Sigmoid colon (tissue), 7 donors: ENCODE results near the gene ASXL1. TPM values are rescaled to one million over a fixed set of nuclear protein-coding genes. Genes with fewer than 3 reads are reported as not detected.
"Not testable (repeated sequence)": the region's sequence is repeated elsewhere in the genome, so short reads cannot be mapped to it uniquely, and the experiment has no call there.

Experiments
- DNase-seq: peaks from one replicate; pipeline ENCODE4 v3.0.0-alpha.2; 2019
- H3K27ac ChIP-seq, 4 donors: fragments of 200-600 bp; sonication (generic); one replicate each; pipeline ENCODE4 v1.5.1; 2016 to 2019; ENCODE audit warnings: mild to moderate bottlenecking in 1 of 4
- H3K27me3 ChIP-seq, 3 donors: fragments of 200-600 bp; sonication (generic); one replicate each; pipeline ENCODE4 v1.5.1; 2019; ENCODE audit warnings: mild to moderate bottlenecking in 1 of 3
- H3K36me3 ChIP-seq, 4 donors: fragments of 200-600 bp; sonication (generic); one replicate each; pipeline ENCODE4 v1.5.1; 2016 to 2019
- H3K4me1 ChIP-seq, 4 donors: fragments of 200-600 bp; sonication (generic); one replicate each; pipeline ENCODE4 v1.5.1; 2017 to 2019
- H3K4me3 ChIP-seq, 4 donors: fragments of 200-600 bp; sonication (generic); one replicate each; pipeline ENCODE4 v1.5.1; 2017 to 2019; ENCODE audit warnings: mild to moderate bottlenecking in 2 of 4, moderate library complexity in 1 of 4
- H3K9me3 ChIP-seq, 4 donors: fragments of 200-600 bp in 3 of 4; sonication (generic) in 3 of 4; one replicate each; pipeline versions ENCODE4 v1.5.1 to v1.6.1; 2013 to 2019
- CTCF ChIP-seq, 4 experiments: fragments of 450-650 bp in 3 of 4; fragments of 200-600 bp in 1 of 4; IDR thresholded peaks; one replicate each; pipeline ENCODE4 v1.5.1; 2016 to 2019; ENCODE audit warnings: antibody characterized with exemption in 4 of 4, mild to moderate bottlenecking in 3 of 4, moderate library complexity in 2 of 4
- EP300 ChIP-seq, 4 donors: sonication (generic); formaldehyde crosslinking; IDR thresholded peaks; one replicate each; pipeline ENCODE4 v1.6.1; 2017; ENCODE audit warnings: antibody characterized with exemption in 4 of 4
- POLR2A ChIP-seq, 2 donors: fragments of 450-650 bp; IDR thresholded peaks; one replicate each; pipeline ENCODE4 v1.6.1; 2016; ENCODE audit warnings: antibody characterized with exemption in 2 of 2, mild to moderate bottlenecking in 2 of 2, moderate library complexity in 2 of 2
- POLR2AphosphoS5 ChIP-seq, 4 donors: sonication (generic); formaldehyde crosslinking; IDR thresholded peaks; one replicate each; pipeline ENCODE4 v1.6.1; 2017; ENCODE audit warnings: antibody characterized with exemption in 4 of 4
- WGBS, 2 donors: extraction: QIAGEN DNeasy Blood & Tissue Kit; methylation state at CpG; one replicate each; pipeline ENCODE4 v1.1.7; 2013; 5-methylcytosine and 5-hydroxymethylcytosine counted together
- intact Hi-C: fragments of 100-400 bp; cut with DNase I; formaldehyde crosslinking; loops from one replicate; pipeline ENCODE4 v1.15.1; 2023
- polyA plus RNA-seq, 3 donors: library from polyadenylated mRNA; stranded (reverse); fragments of 200-250 nt; gene quantifications; one replicate each; pipeline ENCODE4 v1.2.3, GENCODE V29; 2013
- total RNA-seq, 4 donors: library from RNA; depleted of rRNA; stranded (reverse); fragments of >200 nt; gene quantifications; one replicate each; pipeline ENCODE4 v1.1.0, GENCODE V29; 2016
- donor health status: healthy with polysubstance abuse.
- donor health status: Bipolar disorder and iron deficiency.
- donor health status: healthy.

ASXL1 gene
- total and polyA plus RNA-seq, 7 donors = 6.0 to 102 (median 46.7) TPM

GRCh38 chr20:32319100-32319499 is 39.0 kb upstream of the ASXL1 start:
- H3K36me3 ChIP-seq = peaks cover 0 to 39% (median 13%) of the 10 kb centered on the region in 4 donors

DNA sequence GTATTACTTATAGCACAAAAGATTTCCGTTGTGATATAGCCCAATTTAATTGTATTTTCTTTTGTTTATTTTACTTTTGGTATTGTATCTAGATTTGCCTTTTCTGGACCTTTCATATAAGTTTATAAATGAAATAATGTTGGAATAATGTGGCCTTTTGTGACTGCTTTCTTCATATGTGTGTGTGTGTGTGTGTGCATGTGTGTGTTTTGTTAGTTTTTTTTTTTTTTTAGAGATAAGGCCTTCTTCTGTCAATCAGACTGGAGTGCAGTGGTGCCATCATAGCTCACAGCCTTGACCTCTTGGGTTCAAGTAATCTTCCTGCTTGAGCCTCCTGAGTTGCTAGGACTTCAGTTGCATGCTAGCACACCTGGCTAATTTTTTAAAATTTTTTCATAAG is 37.8 kb upstream of the ASXL1 start:
- no peak overlapping the region for H3K4me3 ChIP-seq
- 66 to 90% methylated on average over 1 of the region's 1 CpG for WGBS, 2 donors
- H3K36me3 ChIP-seq = peaks cover 0 to 38% (median 13%) of the 10 kb centered on the region in 4 donors
- H3K9me3 ChIP-seq = no peaks in the 10 kb centered on the region
- no peaks in the 10 kb centered on the region for H3K27me3 ChIP-seq
- H3K4me1 ChIP-seq = no peaks in the 10 kb centered on the region
- no peak for DNase-seq
- H3K27ac ChIP-seq = no peak overlapping the region
- TF ChIP-seq EP300 (IDR thresholded peaks at IDR 0.05) (no peak), CTCF (IDR thresholded peaks at IDR 0.05) (no peak), POLR2A (IDR thresholded peaks at IDR 0.05) (no peak), POLR2AphosphoS5 (IDR thresholded peaks at IDR 0.05) (no peak)
- intact Hi-C loops = no loop called here

More at GRCh38 chr20:32319100-32319499, 39.0 kb upstream of the ASXL1 start:
- H3K27me3 ChIP-seq = no peaks in the 10 kb centered on the region
- H3K27ac ChIP-seq = no peak overlapping the region
- intact Hi-C loops = no loop called here
- 83 to 90% methylated on average over 6 of the region's 6 CpGs for WGBS, 2 donors
- H3K4me1 ChIP-seq = no peaks in the 10 kb centered on the region
- no peak for DNase-seq
- no peaks in the 10 kb centered on the region for H3K9me3 ChIP-seq
- no peak overlapping the region for H3K4me3 ChIP-seq
- TF ChIP-seq CTCF (IDR thresholded peaks at IDR 0.05) = no peak
- no peak for TF ChIP-seq EP300 (IDR thresholded peaks at IDR 0.05)

- DNase-seq = no peak
- WGBS, 2 donors = 88 to 92% methylated on average over 1 of the region's 1 CpG
- Histone ChIP-seq H3K9me3 (no peaks in the 10 kb centered on the region), H3K27me3 (no peaks in the 10 kb centered on the region), H3K36me3 (peaks cover 0 to 27% (median 12%) of the 10 kb centered on the region in 4 donors), H3K27ac (no peak overlapping the region), H3K4me1 (peaks cover 0 to 8% (median 0%) of the 10 kb centered on the region in 4 donors), H3K4me3 (no peak overlapping the region)
- TF ChIP-seq CTCF (IDR thresholded peaks at IDR 0.05) (no peak), EP300 (IDR thresholded peaks at IDR 0.05) (no peak), POLR2A (IDR thresholded peaks at IDR 0.05) (no peak), POLR2AphosphoS5 (IDR thresholded peaks at IDR 0.05) (no peak)
- intact Hi-C loops = no loop called here
Measured at GRCh38 chr20:32321390-32321789, 36.7 kb upstream of the ASXL1 start.

- H3K4me3 ChIP-seq, H3K9me3 ChIP-seq, H3K4me1 ChIP-seq, H3K27me3 ChIP-seq, H3K27ac ChIP-seq, intact Hi-C loops: not testable (repeated sequence)
- peak; percentile 72 for DNase-seq
- peaks cover 1 to 24% (median 5%) of the 10 kb centered on the region in 4 donors for H3K36me3 ChIP-seq
- WGBS, 2 donors = 97 to 98% methylated on average over 12 of the region's 12 CpGs
Measured at GRCh38 chr20:32322260-32322659, 35.9 kb upstream of the ASXL1 start.

DNA sequence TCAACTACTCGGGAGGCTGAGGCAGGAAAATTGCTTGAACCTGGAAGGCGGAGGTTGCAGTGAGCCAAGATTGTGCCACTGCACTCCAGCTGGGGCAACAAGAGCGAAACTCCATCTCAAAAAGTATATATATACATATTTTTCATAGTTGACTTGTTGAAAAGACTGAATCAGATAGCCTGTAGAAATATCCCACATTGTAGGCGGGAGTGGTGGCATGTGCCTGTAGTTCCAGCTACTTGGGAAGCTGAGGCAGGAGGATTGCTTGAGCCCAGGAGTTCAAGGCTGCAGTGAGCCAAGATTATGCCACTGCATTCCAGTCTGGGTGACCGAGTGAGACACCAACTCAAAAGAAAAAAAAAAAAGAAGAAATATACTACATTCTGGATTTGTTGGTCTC is 34.4 kb upstream of the ASXL1 start:
- H3K27me3 ChIP-seq, H3K4me1 ChIP-seq, H3K9me3 ChIP-seq, H3K27ac ChIP-seq, H3K4me3 ChIP-seq, intact Hi-C loops, DNase-seq: not testable (repeated sequence)
- WGBS, 2 donors = 94 to 98% methylated on average over 5 of the region's 5 CpGs
- peaks cover 4 to 17% (median 10%) of the 10 kb centered on the region in 4 donors for H3K36me3 ChIP-seq

DNA sequence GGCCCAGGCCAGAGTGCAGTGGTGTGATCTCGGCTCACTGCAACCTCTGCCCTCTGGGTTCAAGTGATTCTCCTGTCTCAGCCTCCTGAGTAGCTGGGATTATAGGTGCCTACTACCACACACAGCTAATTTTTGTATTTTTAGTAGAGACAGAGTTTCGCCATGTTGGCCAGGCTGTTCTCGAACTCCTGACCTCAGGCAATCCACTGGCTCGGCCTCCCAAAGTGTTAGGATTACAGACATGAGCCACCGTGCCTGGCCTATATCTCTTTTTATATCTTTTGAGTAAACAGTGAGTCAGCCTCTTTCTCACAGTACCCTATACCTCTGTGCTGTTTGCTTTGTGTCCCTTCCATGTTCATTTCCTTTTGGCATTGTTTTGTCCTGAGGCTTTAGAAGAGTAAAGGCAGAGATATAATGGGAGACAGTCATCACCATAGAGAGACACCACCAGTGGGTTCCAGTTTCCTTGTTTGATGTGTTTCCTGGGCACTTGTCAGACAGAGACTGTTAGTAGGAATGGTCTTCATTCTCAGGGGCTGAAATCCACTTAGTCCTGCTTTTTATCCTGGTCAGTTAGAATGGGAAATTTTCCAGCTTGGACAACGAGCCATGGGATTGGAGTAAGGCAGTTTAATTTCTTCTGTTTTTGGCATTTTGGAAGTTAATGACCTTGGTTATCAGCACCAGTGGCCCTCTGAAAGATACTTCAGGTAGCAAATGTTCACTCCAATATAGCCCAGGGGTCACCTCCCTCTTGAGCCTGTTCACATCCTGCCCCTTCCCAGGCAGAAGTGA is 32.2 kb upstream of the ASXL1 start:
- intact Hi-C loops = no loop called here
- TF ChIP-seq POLR2AphosphoS5 (IDR thresholded peaks at IDR 0.05) = peak in 1 of 4 donors; percentile 10
- no peak for TF ChIP-seq POLR2A (IDR thresholded peaks at IDR 0.05)
- Histone ChIP-seq H3K36me3 (peaks cover 4 to 25% (median 13%) of the 10 kb centered on the region in 4 donors), H3K27ac (peak overlapping the region in 1 of 4 donors; percentile 8), H3K27me3 (no peaks in the 10 kb centered on the region), H3K4me1 (peaks cover 0 to 8% (median 0%) of the 10 kb centered on the region in 4 donors), H3K4me3 (no peak overlapping the region), H3K9me3 (no peaks in the 10 kb centered on the region)
- DNase-seq = no peak
- 29 to 69% methylated on average over 6 of the region's 6 CpGs for WGBS, 2 donors
